CD14-positive monocyte (primary cell): ENCODE data around the gene CKMT2. TPM values are rescaled to one million over a fixed set of nuclear protein-coding genes. Genes with fewer than 3 reads are reported as not detected.

ENCODE experiments used
- DNase-seq, 3 donors: peaks; one replicate each; pipeline ENCODE4 v3.0.0-alpha.2; 2011 to 2022
- H2AFZ ChIP-seq: 2 replicates; pipeline ENCODE4 v1.6.0; 2012; ENCODE audit warnings: mild to moderate bottlenecking, low read depth, low read length, inconsistent platforms; ENCODE audit not compliant: insufficient read depth, poor library complexity, severe bottlenecking
- H3K27ac ChIP-seq, 2 donors: 1 replicate in 1 of 2; 2 replicates in 1 of 2; pipeline ENCODE4 v1.5.1; 2012 to 2013; ENCODE audit warnings: low read length in 2 of 2, control low read depth in 1 of 2, inconsistent platforms in 1 of 2, low read depth in 1 of 2, mild to moderate bottlenecking in 1 of 2
- H3K27me3 ChIP-seq, 2 donors: one replicate each; pipeline versions ENCODE4 v1.6.0 to v1.6.1; 2011 to 2013; ENCODE audit warnings: low read length in 2 of 2; ENCODE audit not compliant: control insufficient read depth in 2 of 2, insufficient read depth in 2 of 2
- H3K36me3 ChIP-seq, 2 donors: replicated peaks in 1 of 2; 1 replicate in 1 of 2; 2 replicates in 1 of 2; pipeline versions ENCODE4 v1.5.1 to v1.6.1; 2012 to 2013; ENCODE audit warnings: low read length in 2 of 2, control low read depth in 1 of 2, inconsistent platforms in 1 of 2, mild to moderate bottlenecking in 1 of 2; ENCODE audit not compliant: insufficient read depth in 2 of 2, control insufficient read depth in 1 of 2
- H3K4me1 ChIP-seq, 2 donors: 1 replicate in 1 of 2; 2 replicates in 1 of 2; pipeline versions ENCODE4 v1.5.1 to v1.6.1; 2012 to 2013; ENCODE audit warnings: low read length in 2 of 2, control low read depth in 1 of 2, inconsistent platforms in 1 of 2, mild to moderate bottlenecking in 1 of 2, moderate library complexity in 1 of 2; ENCODE audit not compliant: insufficient read depth in 2 of 2, control insufficient read depth in 1 of 2
- H3K4me2 ChIP-seq: replicated peaks from 2 replicates; pipeline ENCODE3; 2012; ENCODE audit warnings: low read length, moderate library complexity, mild to moderate bottlenecking; ENCODE audit not compliant: poor library complexity, severe bottlenecking; ENCODE audit errors: extremely low read depth
- H3K4me3 ChIP-seq, 3 experiments: fragments of 200-600 bp in 1 of 3; sonication (generic) in 1 of 3; replicated peaks in 1 of 3; 1 replicate in 2 of 3; 2 replicates in 1 of 3; pipeline ENCODE4 v1.5.1; 2011 to 2013; ENCODE audit warnings: low read length in 3 of 3, mild to moderate bottlenecking in 3 of 3, control low read depth in 2 of 3, low read depth in 2 of 3, inconsistent platforms in 1 of 3, moderate library complexity in 1 of 3
- H3K79me2 ChIP-seq: 2 replicates; pipeline ENCODE4 v1.6.0; 2012; ENCODE audit warnings: mild to moderate bottlenecking, control low read depth, inconsistent platforms, low read length, moderate library complexity; ENCODE audit not compliant: insufficient read depth
- H3K9ac ChIP-seq: 2 replicates; pipeline ENCODE4 v1.6.0; 2017; ENCODE audit warnings: low read length, mild to moderate bottlenecking; ENCODE audit not compliant: insufficient read depth, poor library complexity, severe bottlenecking
- H3K9me3 ChIP-seq, 2 donors: replicated peaks in 1 of 2; 1 replicate in 1 of 2; 2 replicates in 1 of 2; pipeline versions ENCODE4 v1.5.1 to v1.6.1; 2012 to 2013; ENCODE audit warnings: low read length in 2 of 2, control low read depth in 1 of 2; ENCODE audit not compliant: control insufficient read depth in 1 of 2, insufficient read depth in 1 of 2
- H4K20me1 ChIP-seq: 2 replicates; pipeline ENCODE4 v1.6.0; 2012; ENCODE audit warnings: mild to moderate bottlenecking, low read length, control low read depth, moderate library complexity; ENCODE audit not compliant: insufficient read depth
- H3K27ac Mint-ChIP-seq, 7 donors: one replicate each; pipeline ENCODE4 v1.8.0; 2020; ENCODE audit warnings: mild to moderate bottlenecking in 7 of 7, mixed read lengths in 7 of 7, moderate library complexity in 6 of 7, inconsistent platforms in 2 of 7
- H3K27me3 Mint-ChIP-seq, 3 donors: one replicate each; pipeline ENCODE4 v1.8.0; 2021 to 2022; ENCODE audit warnings: low read depth in 3 of 3, mild to moderate bottlenecking in 3 of 3, mixed read lengths in 3 of 3, moderate library complexity in 3 of 3, inconsistent platforms in 1 of 3
- H3K36me3 Mint-ChIP-seq, 2 donors: one replicate each; pipeline ENCODE4 v1.8.0; 2020; ENCODE audit warnings: mixed read lengths in 2 of 2, inconsistent platforms in 1 of 2, mild to moderate bottlenecking in 1 of 2
- H3K4me1 Mint-ChIP-seq: one replicate; pipeline ENCODE4 v1.8.0; 2020; ENCODE audit warnings: mild to moderate bottlenecking, mixed read lengths
- H3K4me3 Mint-ChIP-seq, 2 donors: one replicate each; pipeline ENCODE4 v1.8.0; 2020; ENCODE audit warnings: mild to moderate bottlenecking in 2 of 2, mixed read lengths in 2 of 2, moderate library complexity in 1 of 2
- H3K9me3 Mint-ChIP-seq, 7 donors: one replicate each; pipeline ENCODE4 v1.8.0; 2020 to 2022; ENCODE audit warnings: mixed read lengths in 7 of 7, mild to moderate bottlenecking in 6 of 7, moderate library complexity in 6 of 7, inconsistent platforms in 2 of 7
- WGBS: methylation state at CpG from one replicate; pipeline ENCODE4 v1.1.5; 2013; ENCODE audit warnings: missing lambda C conversion rate; ENCODE audit not compliant: insufficient coverage; 5-methylcytosine and 5-hydroxymethylcytosine counted together
- intact Hi-C, 2 donors: fragments of 100-400 bp; cut with micrococcal nuclease; formaldehyde crosslinking; loops; one replicate each; pipeline versions ENCODE4 v1.15.0 to v1.15.1; 2023
- polyA plus RNA-seq, 3 donors: library from polyadenylated mRNA; depleted of rRNA in 1 of 3; unstranded in 2 of 3; stranded (reverse) in 1 of 3; fragments of 300-500 nt in 2 of 3; fragments of >200 nt in 1 of 3; fragmentation: Illumina TruSeq in 2 of 3; gene quantifications; 1 replicate in 2 of 3; 2 replicates in 1 of 3; pipeline ENCODE4 v1.2.3, GENCODE V29; 2012 to 2021
- TF ChIP-seq, protein P1 (sequence below): fragments of 200-600 bp; IDR thresholded peaks from one replicate; pipeline ENCODE4 v1.8.0; 2022; ENCODE audit warnings: antibody characterized with exemption, mild to moderate bottlenecking

Gene CKMT2
- polyA plus RNA-seq, 3 donors, result not detected

DNA sequence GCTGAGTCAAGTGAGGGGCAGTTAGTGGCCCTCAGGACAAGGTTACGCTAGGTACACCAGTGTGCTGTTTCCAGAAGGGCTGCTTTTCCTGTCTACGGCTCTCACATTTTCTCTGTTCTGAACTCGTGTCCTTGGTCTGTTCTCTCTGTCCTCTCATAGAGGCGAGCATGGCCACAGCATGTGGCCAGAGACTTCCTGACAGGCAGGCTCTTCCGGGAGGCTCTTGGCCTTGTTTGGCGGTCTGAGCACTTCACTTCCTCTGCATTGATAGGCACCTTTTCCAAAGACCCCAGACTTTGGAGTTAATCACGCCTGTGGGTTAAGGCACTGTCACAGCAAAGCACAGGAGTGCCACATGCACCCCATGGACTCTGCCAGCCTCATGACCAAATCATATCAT lies 1.2 kb downstream of the CKMT2 start:
- no peak overlapping the region for H3K27ac ChIP-seq
- Mint-ChIP-seq H3K27ac (no peak overlapping the region), H3K4me3 (no peak overlapping the region), H3K36me3 (no peaks in the 10 kb centered on the region), H3K4me1 (peaks cover 11% of the 10 kb centered on the region), H3K27me3 (peaks cover 3 to 22% (median 9%) of the 10 kb centered on the region in 3 donors), H3K9me3 (peaks cover 0 to 1% (median 0%) of the 10 kb centered on the region in 7 donors)
- H3K79me2 ChIP-seq, result no peaks in the 10 kb centered on the region
- DNase-seq, result no peak
- WGBS, result 90% methylated on average over 7 of the region's 7 CpGs
- intact Hi-C loops, result no loop called here
- H3K4me3 ChIP-seq, result no peak overlapping the region
- no peak overlapping the region for H2AFZ ChIP-seq
- no peak overlapping the region for H3K4me2 ChIP-seq
- peaks cover 0 to 5% of the 10 kb centered on the region in 2 donors for H3K27me3 ChIP-seq
- no peak overlapping the region for H3K9ac ChIP-seq
- no peaks in the 10 kb centered on the region for H3K4me1 ChIP-seq
- TF ChIP-seq, protein P1, sequence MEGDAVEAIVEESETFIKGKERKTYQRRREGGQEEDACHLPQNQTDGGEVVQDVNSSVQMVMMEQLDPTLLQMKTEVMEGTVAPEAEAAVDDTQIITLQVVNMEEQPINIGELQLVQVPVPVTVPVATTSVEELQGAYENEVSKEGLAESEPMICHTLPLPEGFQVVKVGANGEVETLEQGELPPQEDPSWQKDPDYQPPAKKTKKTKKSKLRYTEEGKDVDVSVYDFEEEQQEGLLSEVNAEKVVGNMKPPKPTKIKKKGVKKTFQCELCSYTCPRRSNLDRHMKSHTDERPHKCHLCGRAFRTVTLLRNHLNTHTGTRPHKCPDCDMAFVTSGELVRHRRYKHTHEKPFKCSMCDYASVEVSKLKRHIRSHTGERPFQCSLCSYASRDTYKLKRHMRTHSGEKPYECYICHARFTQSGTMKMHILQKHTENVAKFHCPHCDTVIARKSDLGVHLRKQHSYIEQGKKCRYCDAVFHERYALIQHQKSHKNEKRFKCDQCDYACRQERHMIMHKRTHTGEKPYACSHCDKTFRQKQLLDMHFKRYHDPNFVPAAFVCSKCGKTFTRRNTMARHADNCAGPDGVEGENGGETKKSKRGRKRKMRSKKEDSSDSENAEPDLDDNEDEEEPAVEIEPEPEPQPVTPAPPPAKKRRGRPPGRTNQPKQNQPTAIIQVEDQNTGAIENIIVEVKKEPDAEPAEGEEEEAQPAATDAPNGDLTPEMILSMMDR, result no peak
- H3K9me3 ChIP-seq, result no peaks in the 10 kb centered on the region
- no peaks in the 10 kb centered on the region for H3K36me3 ChIP-seq
- no peaks in the 10 kb centered on the region for H4K20me1 ChIP-seq

DNA sequence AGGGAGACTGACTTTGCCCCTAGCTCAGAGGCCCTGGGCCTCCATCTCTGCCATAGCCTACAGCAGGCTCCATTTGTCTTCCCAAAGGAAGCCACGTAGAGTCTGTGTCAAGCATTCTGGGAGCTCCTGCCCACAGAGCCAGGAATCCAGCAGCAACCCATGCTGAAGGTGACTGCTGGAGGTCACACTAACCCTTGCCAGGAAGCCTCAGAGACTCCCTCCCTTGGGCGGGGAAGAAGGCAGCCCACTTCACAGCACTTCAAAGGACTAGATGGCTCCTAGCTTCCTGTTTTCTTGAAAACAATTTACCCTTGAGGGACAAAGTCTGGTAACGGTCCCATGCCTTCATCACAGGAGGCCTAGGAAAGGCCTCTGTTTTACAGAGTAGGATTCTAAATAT lies 1.7 kb downstream of the CKMT2 start:
- TF ChIP-seq, protein P1, result no peak
- Histone ChIP-seq H3K27me3 (peaks cover 0 to 5% of the 10 kb centered on the region in 2 donors), H3K9me3 (no peaks in the 10 kb centered on the region), H3K79me2 (no peaks in the 10 kb centered on the region), H4K20me1 (no peaks in the 10 kb centered on the region), H3K4me2 (no peak overlapping the region), H3K4me3 (no peak overlapping the region), H3K9ac (no peak overlapping the region), H2AFZ (no peak overlapping the region), H3K27ac (no peak overlapping the region), H3K36me3 (no peaks in the 10 kb centered on the region), H3K4me1 (no peaks in the 10 kb centered on the region)
- intact Hi-C loops, result no loop called here
- Mint-ChIP-seq H3K27ac (no peak overlapping the region), H3K9me3 (peaks cover 0 to 1% (median 0%) of the 10 kb centered on the region in 7 donors), H3K36me3 (no peaks in the 10 kb centered on the region), H3K27me3 (peaks cover 3 to 22% (median 9%) of the 10 kb centered on the region in 3 donors), H3K4me3 (no peak overlapping the region), H3K4me1 (peaks cover 11% of the 10 kb centered on the region)
- 67% methylated on average over 1 of the region's 3 CpGs for WGBS
- DNase-seq, result no peak
